Activated CD8-positive, alpha-beta T cell treated with anti-CD3 and anti-CD28 coated beads for 36 hours (primary cell): Measurements from ENCODE around the gene SSU72. TPM values are rescaled to one million over a fixed set of nuclear protein-coding genes. Genes with fewer than 3 reads are reported as not detected.

Experiments
- ATAC-seq: fragments of 200-7000 bp; cut with Tn5 transposase; one replicate; pipeline ENCODE4 v1.10.0; 2021; ENCODE audit warnings: mild to moderate bottlenecking, moderate library complexity
- CTCF ChIA-PET: fragments of 350-600 bp; sonication (Branson Sonifier 250); formaldehyde crosslinking; loops from one replicate; lab custom pipeline; 2021; ENCODE audit warnings: antibody characterized with exemption; lab: Charles Lee
- POLR2A ChIA-PET: fragments of 350-600 bp; sonication (Branson Sonifier 250); formaldehyde crosslinking; loops from one replicate; lab custom pipeline; 2021; ENCODE audit warnings: antibody characterized with exemption; lab: Charles Lee
- DNase-seq: peaks from one replicate; pipeline ENCODE4 v3.0.0-alpha.2; 2020
- H3K27ac Mint-ChIP-seq: one replicate; pipeline ENCODE4 v1.8.0; 2021; ENCODE audit warnings: mild to moderate bottlenecking, mixed read lengths
- H3K27me3 Mint-ChIP-seq: one replicate; pipeline ENCODE4 v1.8.0; 2021; ENCODE audit warnings: mixed read lengths
- H3K36me3 Mint-ChIP-seq: one replicate; pipeline ENCODE4 v1.8.0; 2021; ENCODE audit warnings: low read depth, mixed read lengths
- H3K4me1 Mint-ChIP-seq: one replicate; pipeline ENCODE4 v1.8.0; 2021; ENCODE audit warnings: low read depth, mixed read lengths
- H3K4me3 Mint-ChIP-seq: one replicate; pipeline ENCODE4 v1.8.0; 2021; ENCODE audit warnings: mild to moderate bottlenecking, moderate library complexity, mixed read lengths
- H3K9me3 Mint-ChIP-seq: one replicate; pipeline ENCODE4 v1.8.0; 2021; ENCODE audit warnings: mixed read lengths
- CTCF ChIP-seq: fragments of 200-600 bp; IDR thresholded peaks from one replicate; pipeline ENCODE4 v1.8.0; 2022; ENCODE audit warnings: antibody characterized with exemption, mild to moderate bottlenecking
- intact Hi-C: fragments of 100-400 bp; cut with micrococcal nuclease; formaldehyde crosslinking; loops from one replicate; pipeline ENCODE4 v1.10.0; 2022
- total RNA-seq, 2 experiments: library from RNA; stranded (reverse); gene quantifications; one replicate each; pipeline ENCODE4 v1.2.3, GENCODE V29; 2021

The SSU72 gene
- total RNA-seq, 2 experiments from 2014 or later = 111 to 113 TPM

GRCh38 chr1:1616045-1616790 lies 41.6 kb upstream of the SSU72 start:
- no peaks in the 10 kb centered on the region for H3K9me3 Mint-ChIP-seq
- intact Hi-C loops = no loop called here
- peak; percentile 10 for ATAC-seq
- peak overlapping the region; percentile 75 for H3K27ac Mint-ChIP-seq
- H3K4me1 Mint-ChIP-seq = peaks cover 17% of the 10 kb centered on the region
- no peak for TF ChIP-seq CTCF
- no peak for DNase-seq
- POLR2A ChIA-PET = interaction anchor here (1.1 to 8.4 kb wide), 4 partner anchors 9 to 40 kb away, joined by 3 to 46 read pairs (median 4); partner anchors contain the start of gene MMP23B
- H3K4me3 Mint-ChIP-seq = peak overlapping the region; percentile 79
- CTCF ChIA-PET = interaction anchor here (2.8 kb wide), 1 partner anchor 38 kb away, joined by 10 read pairs; no protein-coding TSS in a partner anchor
- peaks cover 18% of the 10 kb centered on the region for H3K36me3 Mint-ChIP-seq
- H3K27me3 Mint-ChIP-seq = no peaks in the 10 kb centered on the region

DNA sequence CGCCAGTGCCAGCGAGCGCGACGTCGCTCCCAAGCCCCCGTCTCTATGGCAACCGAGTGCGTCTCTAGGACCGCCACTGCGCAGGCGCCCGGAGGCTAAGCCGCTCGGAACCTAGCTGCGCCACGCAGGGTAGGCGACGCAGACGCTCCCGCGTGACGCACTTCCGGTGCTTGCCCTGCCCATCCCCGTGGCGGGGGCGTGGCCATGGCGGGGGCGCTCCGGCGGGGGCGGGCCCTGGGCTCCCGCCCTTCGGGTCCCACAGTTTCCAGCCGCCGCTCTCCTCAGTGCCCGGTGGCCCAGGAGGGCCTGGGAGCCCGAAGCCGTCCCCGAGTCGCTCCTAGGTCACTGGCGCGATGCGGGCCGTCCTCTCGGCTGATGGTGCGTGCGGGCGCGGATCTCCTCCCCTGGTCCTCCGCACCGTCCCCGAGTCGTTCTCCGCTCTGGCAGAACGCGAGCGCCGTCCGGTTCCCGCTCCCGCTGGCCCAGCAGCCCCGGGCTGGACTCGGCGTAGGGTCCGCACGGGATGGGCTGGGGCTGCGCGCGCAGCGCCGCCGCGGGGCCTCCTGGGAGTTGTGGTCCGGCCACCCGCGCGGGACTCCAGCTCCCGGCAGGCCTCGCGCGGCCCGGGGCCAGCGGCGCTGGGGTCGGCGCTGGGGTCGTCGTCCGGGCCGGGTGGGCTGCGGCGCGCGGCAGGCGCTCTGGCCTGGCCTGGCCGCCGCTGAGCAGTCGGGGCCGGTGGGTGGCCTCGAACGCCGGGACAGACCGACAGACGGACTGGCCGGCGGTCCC lies 40.8 kb upstream of the SSU72 start, which contains the start of gene MIB2:
Gene MIB2 (plus strand): TSS at position 245 of the 789 bp plus-strand sequence. CDS start 7,953 bp downstream, outside the sequence.
- no peaks in the 10 kb centered on the region for H3K9me3 Mint-ChIP-seq
- DNase-seq = peak; percentile 96
- peak within 1 kb of the TSS; percentile 96 for H3K4me3 Mint-ChIP-seq
- H3K27ac Mint-ChIP-seq = peak within 1 kb of the TSS; percentile 95
- ATAC-seq = peak; percentile 88
- CTCF ChIA-PET = interaction anchor here (2.1 to 2.8 kb wide), 4 partner anchors 15 to 63 kb away, joined by 5 to 10 read pairs (median 8); no protein-coding TSS in a partner anchor
- POLR2A ChIA-PET = interaction anchor here (1.1 to 8.4 kb wide), 4 partner anchors 8 to 45 kb away, joined by 3 to 46 read pairs (median 6); partner anchors contain the start of gene MMP23B
- no peak for TF ChIP-seq CTCF
- intact Hi-C loops = no loop called here
- H3K4me1 Mint-ChIP-seq = peaks cover 17% of the 10 kb centered on the region
- no peaks in the 10 kb centered on the region for H3K27me3 Mint-ChIP-seq
- peaks cover 18% of the 10 kb centered on the region for H3K36me3 Mint-ChIP-seq

DNA sequence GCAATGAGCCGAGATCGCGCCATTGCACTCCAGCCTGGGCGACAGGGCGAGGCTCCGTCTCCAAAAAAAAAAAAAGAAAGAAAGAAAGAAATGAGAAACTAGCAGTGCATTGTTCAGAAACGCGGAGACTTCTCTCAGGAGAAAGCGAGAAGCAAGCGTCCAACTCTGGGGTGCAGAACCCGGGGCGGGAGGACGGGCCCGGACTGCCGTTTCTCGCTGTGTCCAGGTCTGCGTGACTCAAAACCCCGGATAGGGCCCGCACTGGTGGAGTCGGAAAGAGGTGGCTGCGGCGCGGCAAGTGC lies 40.2 kb upstream of the SSU72 start:
- no peak for TF ChIP-seq CTCF
- intact Hi-C loops = no loop called here
- H3K27me3 Mint-ChIP-seq = no peaks in the 10 kb centered on the region
- ATAC-seq (no peak), DNase-seq (no peak)
- peaks cover 17% of the 10 kb centered on the region for H3K4me1 Mint-ChIP-seq
- H3K9me3 Mint-ChIP-seq = no peaks in the 10 kb centered on the region
- ChIA-PET POLR2A (interaction anchor here (1.0 to 8.4 kb wide), 4 partner anchors 8 to 47 kb away, joined by 3 to 46 read pairs (median 6); partner anchors contain the start of gene MMP23B), CTCF (interaction anchor here (2.1 to 2.8 kb wide), 4 partner anchors 15 to 64 kb away, joined by 5 to 10 read pairs (median 8); no protein-coding TSS in a partner anchor)
- peak overlapping the region; percentile 95 for H3K27ac Mint-ChIP-seq
- H3K4me3 Mint-ChIP-seq = peak overlapping the region; percentile 96
- peaks cover 18% of the 10 kb centered on the region for H3K36me3 Mint-ChIP-seq

GRCh38 chr1:1614204-1614953 lies 39.7 kb upstream of the SSU72 start:
- ATAC-seq (peak; percentile 9), DNase-seq (peak; percentile 86)
- ChIA-PET POLR2A (interaction anchor here (0.8 to 8.4 kb wide), 10 partner anchors 11 to 55 kb away, joined by 3 to 46 read pairs (median 3); partner anchors contain the start of gene MMP23B), CTCF (interaction anchor here (2.1 to 2.8 kb wide), 4 partner anchors 16 to 64 kb away, joined by 5 to 10 read pairs (median 8); no protein-coding TSS in a partner anchor)
- peak overlapping the region; percentile 96 for H3K4me3 Mint-ChIP-seq
- H3K4me1 Mint-ChIP-seq = peaks cover 17% of the 10 kb centered on the region
- H3K9me3 Mint-ChIP-seq = no peaks in the 10 kb centered on the region
- no peaks in the 10 kb centered on the region for H3K27me3 Mint-ChIP-seq
- TF ChIP-seq CTCF = no peak
- peak overlapping the region; percentile 95 for H3K27ac Mint-ChIP-seq
- intact Hi-C loops = no loop called here
- peaks cover 18% of the 10 kb centered on the region for H3K36me3 Mint-ChIP-seq
